GM10248 (cell line): ENCODE data around the gene C17orf50.

Experiments used
- CTCF ChIA-PET: fragments of 300-600 bp; sonication (Branson Sonifier 250); formaldehyde crosslinking; extraction: SDS; loops from one replicate; lab custom pipeline; 2021; ENCODE audit warnings: antibody characterized with exemption; lab: Yijun Ruan, JAX
- POLR2A ChIA-PET: fragments of 350-650 bp; sonication (Branson Sonifier 250); formaldehyde crosslinking; extraction: SDS; loops from one replicate; lab custom pipeline; 2020; ENCODE audit warnings: antibody characterized with exemption; lab: Yijun Ruan, JAX
- DNase-seq: peaks from one replicate; pipeline ENCODE4 v3.0.0; 2012; ENCODE audit errors: extremely low spot score
- CTCF ChIP-seq: IDR thresholded peaks from 2 replicates; pipeline ENCODE4 v1.5.1; 2012; ENCODE audit warnings: mild to moderate bottlenecking, low read depth; ENCODE audit errors: extremely low read depth, missing control alignments, control extremely low read depth

C17orf50 gene

DNA sequence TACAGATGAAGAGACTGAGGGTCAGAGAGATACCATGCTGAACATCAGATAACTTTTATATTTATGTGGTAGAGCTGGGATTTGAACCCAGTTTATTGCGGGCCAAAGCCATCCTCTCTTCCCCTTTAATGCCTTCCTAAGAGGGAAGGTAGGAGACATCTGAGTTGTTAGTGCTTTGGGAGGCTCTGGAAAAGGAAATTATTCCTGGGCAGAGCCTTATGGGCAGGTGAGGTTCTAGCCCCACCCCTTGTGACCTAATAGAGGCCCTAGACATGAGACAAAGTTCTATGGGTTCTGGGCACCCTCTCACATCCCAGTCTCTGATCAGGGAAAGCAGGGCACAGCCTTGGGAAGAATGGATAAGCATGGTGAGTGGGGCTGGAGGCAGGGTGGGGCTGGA lies at the start of gene C17orf50:
Gene C17orf50 (plus strand): TSS at position 301 of the 400 bp plus-strand sequence. CDS start 55 bp downstream, at position 356.
- ChIA-PET POLR2A (no interaction called here), CTCF (interaction anchor here (1.6 to 5.9 kb wide), 5 partner anchors 13 to 448 kb away, joined by 3 to 49 read pairs (median 6); no protein-coding TSS in a partner anchor)
- no peak for TF ChIP-seq CTCF
- DNase-seq, result no peak

GRCh38 chr17:35710950-35711349 lies 49.7 kb upstream of the C17orf50 start:
- no peak for TF ChIP-seq CTCF
- ChIA-PET CTCF (interaction anchor here (1.5 to 1.9 kb wide), 2 partner anchors 37 to 53 kb away, joined by 4 to 10 read pairs; no protein-coding TSS in a partner anchor), POLR2A (no interaction called here)
- DNase-seq, result no peak

- no peak for TF ChIP-seq CTCF
- CTCF ChIA-PET, result interaction anchor here (1.1 to 1.7 kb wide), 2 partner anchors 8 to 51 kb away, joined by 4 to 5 read pairs; no protein-coding TSS in a partner anchor
- POLR2A ChIA-PET, result no interaction called here
- no peak for DNase-seq
These were observed 47.5 kb upstream of the C17orf50 start for GRCh38 chr17:35713069-35713728.

GRCh38 chr17:35714988-35715387 lies 45.7 kb upstream of the C17orf50 start:
- POLR2A ChIA-PET, result no interaction called here
- TF ChIP-seq CTCF, result no peak
- no peak for DNase-seq
- CTCF ChIA-PET, result no interaction called here

GRCh38 chr17:35715416-35715815 lies 45.3 kb upstream of the C17orf50 start:
- TF ChIP-seq CTCF, result no peak
- DNase-seq, result no peak
- ChIA-PET CTCF (interaction anchor here (1.0 kb wide), 1 partner anchor 32 kb away, joined by 3 read pairs; no protein-coding TSS in a partner anchor), POLR2A (no interaction called here)

- POLR2A ChIA-PET, result no interaction called here
- TF ChIP-seq CTCF, result no peak
- DNase-seq, result no peak
- CTCF ChIA-PET, result interaction anchor here (1.0 to 1.6 kb wide), 2 partner anchors 11 to 31 kb away, joined by 3 to 4 read pairs; no protein-coding TSS in a partner anchor
These were observed 44.5 kb upstream of the C17orf50 start for GRCh38 chr17:35716173-35716572.
